ENCODE data around the gene MMP24.
"Not testable (repeated sequence)": the region's sequence is repeated elsewhere in the genome, so short reads cannot be mapped to it uniquely, and the experiment has no call there.

Gene MMP24

GRCh38 chr20:35226126-35226883, at the start of gene MMP24:
MMP24 (plus strand) TSS chr20:35226690; CDS start chr20:35226739, 49 bp downstream.
- DNase-seq: no peak

- no peak for DNase-seq
Measured at GRCh38 chr20:35179292-35180212, 46.9 kb upstream of the MMP24 start.

DNA sequence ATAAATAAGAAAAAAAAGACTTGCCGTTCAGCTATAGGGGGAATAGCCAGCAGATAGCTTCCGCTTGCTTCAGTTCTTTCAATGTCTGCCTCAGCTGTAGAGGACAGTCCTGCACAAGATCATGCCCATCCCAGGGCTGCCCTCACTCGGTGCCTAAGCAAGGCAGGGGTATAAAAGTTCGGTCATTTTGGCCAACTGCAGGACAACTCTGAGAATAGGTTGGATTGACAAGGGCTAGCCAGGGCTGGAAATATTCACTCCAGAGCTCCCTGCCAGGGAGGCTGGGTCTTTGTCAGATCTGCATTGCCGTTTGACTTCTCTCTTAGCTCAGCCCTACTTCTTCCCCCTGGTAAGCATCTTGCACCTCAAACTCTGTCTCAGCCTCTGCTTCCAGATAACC, 46.2 kb upstream of the MMP24 start:
- DNase-seq: no peak

DNA sequence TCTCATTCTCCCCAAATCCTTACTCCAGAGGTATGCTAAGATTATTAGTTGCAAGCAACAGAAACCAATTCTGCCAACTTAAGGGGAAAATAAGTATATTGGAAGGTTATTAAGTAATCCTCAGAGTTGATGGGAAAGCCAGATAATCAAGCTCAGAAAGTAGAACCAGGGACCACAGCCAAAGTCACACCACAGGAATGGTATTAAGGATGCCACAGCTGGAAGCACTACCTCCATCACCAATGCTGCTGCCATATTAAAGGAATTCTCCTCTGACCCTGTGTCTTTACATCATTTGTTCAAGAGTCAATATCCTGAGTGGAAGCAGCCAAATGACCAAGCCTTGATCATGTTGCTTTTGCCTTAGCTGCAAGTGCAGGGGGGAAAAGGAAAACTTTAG, 44.8 kb upstream of the MMP24 start:
- DNase-seq: no peak

DNA sequence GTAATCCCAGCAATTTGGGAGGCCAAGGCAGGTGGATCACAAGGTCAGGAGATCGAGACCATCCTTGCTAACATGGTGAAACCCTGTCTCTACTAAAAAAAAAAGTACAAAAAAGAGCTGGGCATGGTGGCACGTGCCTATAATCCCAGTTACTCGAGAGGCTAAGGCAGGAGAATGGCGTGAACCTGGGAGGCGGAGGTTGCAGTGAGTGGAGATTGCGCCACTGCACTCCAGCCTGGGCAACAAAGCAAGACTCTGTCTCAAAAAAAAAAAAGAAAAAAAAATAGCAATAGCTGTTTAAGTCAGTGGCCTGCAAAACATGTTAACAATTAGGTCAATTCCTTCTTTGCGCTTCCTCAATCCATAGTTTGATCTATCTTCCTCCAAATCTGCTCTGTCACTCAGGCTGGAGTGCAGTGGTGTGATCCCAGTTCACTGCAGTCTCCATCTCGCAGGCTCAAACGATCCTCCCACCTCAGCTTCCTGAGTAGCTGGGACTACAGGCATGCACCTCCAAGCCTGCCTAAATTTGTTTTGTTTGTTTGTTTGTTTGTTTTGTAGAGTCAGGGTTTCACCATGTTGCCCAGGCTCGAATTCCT, 39.7 kb upstream of the MMP24 start:
- not testable (repeated sequence) for DNase-seq

GRCh38 chr20:35187584-35188190, 38.8 kb upstream of the MMP24 start:
- no peak for DNase-seq

- DNase-seq: not testable (repeated sequence)
Measured at GRCh38 chr20:35189223-35189622, 37.3 kb upstream of the MMP24 start.

GRCh38 chr20:35190556-35190955, 35.9 kb upstream of the MMP24 start:
- DNase-seq: no peak

DNA sequence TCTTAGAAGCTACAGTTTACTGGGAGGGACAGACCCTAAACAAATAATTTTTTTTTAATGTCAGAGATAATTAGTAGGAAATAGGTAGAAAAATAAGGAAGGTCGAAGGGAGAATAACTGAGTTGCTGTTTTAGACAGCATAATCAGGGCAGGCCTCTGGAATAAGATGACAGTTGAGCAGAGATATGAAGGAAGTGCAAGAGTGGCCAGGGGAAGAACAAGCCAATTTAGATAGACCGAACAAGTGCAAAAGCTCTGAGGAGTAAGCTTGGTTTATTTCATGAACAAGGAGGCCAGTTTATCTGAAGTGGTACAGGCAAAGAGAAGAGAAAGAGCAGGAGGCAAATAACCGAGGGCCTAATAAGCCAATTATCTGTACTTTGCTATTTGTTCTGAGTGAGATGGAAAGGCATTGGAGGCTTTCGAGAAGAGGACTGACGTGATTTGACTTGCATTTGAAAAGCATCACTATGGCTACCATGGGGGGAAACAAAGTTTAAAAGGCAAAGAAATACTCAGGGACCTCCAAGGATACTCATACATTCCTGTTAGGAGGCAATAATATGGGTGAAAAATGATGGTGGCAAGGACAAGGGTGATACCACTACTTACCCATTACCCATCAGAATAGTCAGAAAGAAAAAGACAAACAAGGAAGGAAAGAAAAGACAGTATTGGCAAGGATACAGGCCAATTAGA, 34.9 kb upstream of the MMP24 start:
- no peak for DNase-seq

- no peak for DNase-seq
Measured at GRCh38 chr20:35192118-35192872, 34.2 kb upstream of the MMP24 start.

GRCh38 chr20:35193031-35193791, 33.3 kb upstream of the MMP24 start:
- DNase-seq: not testable (repeated sequence)

- no peak for DNase-seq
Measured at GRCh38 chr20:35196313-35196712, 30.2 kb upstream of the MMP24 start.

DNA sequence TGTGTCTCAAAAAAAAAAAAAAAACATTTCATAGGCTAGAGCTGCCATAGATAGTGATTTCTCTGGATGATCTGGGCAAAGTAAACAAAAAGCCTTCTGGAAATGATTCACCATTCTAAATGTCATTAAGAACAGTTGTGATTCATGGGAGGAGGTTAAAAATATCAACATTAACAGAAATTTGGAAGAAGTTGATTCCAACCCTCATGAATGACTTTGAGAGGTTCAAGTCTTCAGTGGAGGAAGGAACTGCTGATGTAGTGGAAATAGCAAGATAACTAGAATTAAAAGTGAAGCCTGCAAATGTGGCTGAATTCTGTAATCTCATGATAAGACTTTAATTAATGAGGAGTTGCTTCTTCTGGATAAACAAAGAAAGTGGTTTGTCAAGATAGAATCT, 26.8 kb upstream of the MMP24 start:
- no peak for DNase-seq

GRCh38 chr20:35200267-35200666, 26.2 kb upstream of the MMP24 start:
- DNase-seq: no peak

DNA sequence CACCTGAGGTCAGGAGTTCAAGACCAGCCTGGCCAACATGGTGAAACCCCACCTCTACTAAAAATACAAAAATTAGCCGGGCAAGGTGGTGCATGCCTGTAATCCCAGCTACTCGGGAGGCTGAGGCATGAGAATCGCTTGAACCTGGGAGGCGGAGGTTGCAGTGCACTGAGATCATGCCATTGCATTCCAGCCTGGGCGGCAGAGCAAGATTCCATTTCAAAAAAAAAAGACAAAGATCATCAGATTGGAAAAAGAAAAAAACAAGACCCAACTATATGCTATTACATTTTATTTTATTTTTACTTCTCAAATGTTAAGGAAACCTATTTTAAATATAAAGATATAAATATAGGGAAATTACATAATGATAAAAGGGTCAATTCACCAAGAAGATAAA, 25.0 kb upstream of the MMP24 start:
- DNase-seq: not testable (repeated sequence)

GRCh38 chr20:35206802-35207201, 19.7 kb upstream of the MMP24 start:
- no peak for DNase-seq

DNA sequence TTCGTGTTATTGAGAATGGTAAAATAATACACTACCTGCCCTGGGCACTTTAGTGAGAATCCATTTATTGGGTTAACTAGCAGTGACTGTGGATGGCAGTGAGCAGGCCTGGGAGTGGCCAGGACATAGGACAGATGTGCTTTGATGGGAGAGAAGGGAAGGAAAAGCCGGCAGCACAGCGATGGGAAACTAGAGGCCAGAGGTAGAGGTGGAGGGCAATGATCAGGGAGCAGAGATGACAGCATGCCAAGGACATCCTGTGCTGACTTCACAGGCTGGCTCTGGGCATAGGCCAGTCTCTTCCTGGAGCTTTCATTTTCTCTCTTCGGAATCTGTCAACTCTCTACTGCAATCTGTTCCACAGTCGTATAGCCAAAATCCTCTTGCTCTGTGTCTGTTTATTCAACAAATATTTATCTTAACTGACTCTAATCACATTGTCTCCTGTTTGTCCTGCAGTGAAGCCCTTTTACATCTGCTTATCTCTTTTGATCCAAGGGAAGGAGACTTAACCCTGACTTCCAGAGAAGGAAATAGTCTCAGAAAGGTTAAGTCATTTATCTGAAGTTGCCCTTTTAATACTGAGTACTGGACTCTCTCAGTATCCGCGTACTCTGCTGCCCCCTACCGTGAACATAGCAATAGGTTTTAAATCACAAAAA, 18.4 kb upstream of the MMP24 start:
- DNase-seq: peak; percentile 82

GRCh38 chr20:35215066-35215956, 11.2 kb upstream of the MMP24 start:
- DNase-seq: no peak

DNA sequence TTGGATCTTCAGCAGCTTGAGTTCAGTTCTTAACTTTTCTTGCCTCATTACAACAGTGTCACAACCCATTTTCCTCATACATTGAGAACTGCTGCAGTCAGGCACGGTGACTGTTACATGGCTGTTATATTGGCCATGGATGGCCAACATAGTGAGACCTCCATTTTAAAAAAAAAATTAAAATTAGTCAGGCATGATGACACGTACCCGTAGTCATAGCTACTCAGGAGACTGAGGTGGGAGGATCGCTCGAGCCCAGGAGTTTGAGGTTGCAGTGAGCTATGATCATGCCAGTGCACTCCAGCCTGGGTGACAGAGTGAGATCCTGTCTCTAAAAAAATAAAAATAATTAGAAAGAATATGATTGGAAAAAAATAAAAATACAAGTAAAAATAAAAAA, 9.9 kb upstream of the MMP24 start:
- no peak for DNase-seq
